ENCODE data around the gene USO1. TPM values are rescaled to one million over a fixed set of nuclear protein-coding genes. Genes with fewer than 3 reads are reported as not detected.
A peak's percentile ranks its signal among the peaks of the same experiment; 100 is the strongest.
"Not testable (repeated sequence)": the region's sequence is repeated elsewhere in the genome, so short reads cannot be mapped to it uniquely, and the experiment has no call there.

USO1 gene
- polyA plus RNA-seq (ENCODE audit: insufficient read length in 3 of 3): 10 to 100 TPM; 74.2 to 86.3 (median 74.9) TPM
- long read RNA-seq, donor 1, full-length matches to known transcripts: 4 of 17 reads
- long read RNA-seq, donor 1, partial matches to known transcripts: 13 of 17 reads
- long read RNA-seq, donor 1, other reads (novel, unspliced or antisense): 0 of 17 reads
- long read RNA-seq, donor 2, full-length matches to known transcripts: 5 of 5 reads
- long read RNA-seq, donor 2, partial matches to known transcripts: 0 of 5 reads
- long read RNA-seq, donor 2, other reads (novel, unspliced or antisense): 0 of 5 reads
- long read RNA-seq, donor 3, full-length matches to known transcripts: 7 of 25 reads
- long read RNA-seq, donor 3, partial matches to known transcripts: 18 of 25 reads
- long read RNA-seq, donor 3, other reads (novel, unspliced or antisense): 0 of 25 reads
- long read RNA-seq, donor 4, full-length matches to known transcripts: 3 of 10 reads
- long read RNA-seq, donor 4, partial matches to known transcripts: 7 of 10 reads
- long read RNA-seq, donor 4, other reads (novel, unspliced or antisense): 0 of 10 reads
- long read RNA-seq, donor 5, full-length matches to known transcripts: 1 of 9 reads
- long read RNA-seq, donor 5, partial matches to known transcripts: 8 of 9 reads
- long read RNA-seq, donor 5, other reads (novel, unspliced or antisense): 0 of 9 reads
- long read RNA-seq, donor 6, full-length matches to known transcripts: 3 of 21 reads
- long read RNA-seq, donor 6, partial matches to known transcripts: 18 of 21 reads
- long read RNA-seq, donor 6, other reads (novel, unspliced or antisense): 0 of 21 reads
- long read RNA-seq, donor 7, full-length matches to known transcripts: 8 of 16 reads
- long read RNA-seq, donor 7, partial matches to known transcripts: 8 of 16 reads
- long read RNA-seq, donor 7, other reads (novel, unspliced or antisense): 0 of 16 reads
- long read RNA-seq, donor 8, full-length matches to known transcripts: 1 of 7 reads
- long read RNA-seq, donor 8, partial matches to known transcripts: 6 of 7 reads
- long read RNA-seq, donor 8, other reads (novel, unspliced or antisense): 0 of 7 reads
- long read RNA-seq, donor 9, full-length matches to known transcripts: 2 of 27 reads
- long read RNA-seq, donor 9, partial matches to known transcripts: 25 of 27 reads
- long read RNA-seq, donor 9, other reads (novel, unspliced or antisense): 0 of 27 reads
- long read RNA-seq, donor 10, full-length matches to known transcripts: 2 of 15 reads
- long read RNA-seq, donor 10, partial matches to known transcripts: 13 of 15 reads
- long read RNA-seq, donor 10, other reads (novel, unspliced or antisense): 0 of 15 reads
- long read RNA-seq, donor 11, full-length matches to known transcripts: 3 of 3 reads
- long read RNA-seq, donor 11, partial matches to known transcripts: 0 of 3 reads
- long read RNA-seq, donor 11, other reads (novel, unspliced or antisense): 0 of 3 reads
- long read RNA-seq, donor 12, full-length matches to known transcripts: 8 of 23 reads
- long read RNA-seq, donor 12, partial matches to known transcripts: 15 of 23 reads
- long read RNA-seq, donor 12, other reads (novel, unspliced or antisense): 0 of 23 reads
- long read RNA-seq, donor 13, full-length matches to known transcripts: 1 of 7 reads
- long read RNA-seq, donor 13, partial matches to known transcripts: 6 of 7 reads
- long read RNA-seq, donor 13, other reads (novel, unspliced or antisense): 0 of 7 reads
- long read RNA-seq, donor 14, full-length matches to known transcripts: 3 of 19 reads
- long read RNA-seq, donor 14, partial matches to known transcripts: 16 of 19 reads
- long read RNA-seq, donor 14, other reads (novel, unspliced or antisense): 0 of 19 reads
- long read RNA-seq, donor 15, full-length matches to known transcripts: 8 of 14 reads
- long read RNA-seq, donor 15, partial matches to known transcripts: 6 of 14 reads
- long read RNA-seq, donor 15, other reads (novel, unspliced or antisense): 0 of 14 reads
- long read RNA-seq, donor 16, full-length matches to known transcripts: 3 of 16 reads
- long read RNA-seq, donor 16, partial matches to known transcripts: 13 of 16 reads
- long read RNA-seq, donor 16, other reads (novel, unspliced or antisense): 0 of 16 reads

- DNase-seq: peak; percentile 98
Observed at GRCh38 chr4:75724066-75724866, at the start of gene USO1. Gene USO1 (plus strand): TSS chr4:75724577. CDS start chr4:75724820, 243 bp downstream.

- DNase-seq: no peak
Observed at GRCh38 chr4:75675004-75675531, 49.3 kb upstream of the USO1 start.

GRCh38 chr4:75678473-75678872, 45.9 kb upstream of the USO1 start:
- no peak for DNase-seq

- no peak for DNase-seq
Observed at GRCh38 chr4:75678965-75679364, 45.4 kb upstream of the USO1 start.

GRCh38 chr4:75679876-75680575, 44.4 kb upstream of the USO1 start:
- DNase-seq: no peak

GRCh38 chr4:75683482-75684155, 40.8 kb upstream of the USO1 start:
- DNase-seq: no peak

- no peak for DNase-seq
Observed at GRCh38 chr4:75685546-75686189, 38.7 kb upstream of the USO1 start.

GRCh38 chr4:75686346-75686745, 38.0 kb upstream of the USO1 start:
- DNase-seq: no peak

- not testable (repeated sequence) for DNase-seq
Observed at GRCh38 chr4:75687125-75687524, 37.3 kb upstream of the USO1 start.

GRCh38 chr4:75692066-75692465, 32.3 kb upstream of the USO1 start:
- DNase-seq: not testable (repeated sequence)

GRCh38 chr4:75696071-75696470, 28.3 kb upstream of the USO1 start:
- DNase-seq: no peak

- no peak for DNase-seq
Observed at GRCh38 chr4:75696581-75696980, 27.8 kb upstream of the USO1 start.

GRCh38 chr4:75698162-75698962, 26.0 kb upstream of the USO1 start:
- no peak for DNase-seq

GRCh38 chr4:75698963-75699228, 25.5 kb upstream of the USO1 start:
- no peak for DNase-seq

- DNase-seq: no peak
Observed at GRCh38 chr4:75699299-75699698, 25.1 kb upstream of the USO1 start.

GRCh38 chr4:75702919-75703411, 21.4 kb upstream of the USO1 start:
- DNase-seq: no peak
